HG03045 (cell line): Measurements from ENCODE around the gene TYSND1.
A peak's percentile ranks its signal among the peaks of the same experiment; 100 is the strongest.
"Not testable (repeated sequence)": the region's sequence is repeated elsewhere in the genome, so short reads cannot be mapped to it uniquely, and the experiment has no call there.

Source experiments
- ATAC-seq: cut with Tn5 transposase; IDR thresholded peaks from one replicate; pipeline ENCODE4 v1.9.1; 2021; ENCODE audit warnings: mild to moderate bottlenecking, moderate library complexity; ENCODE audit not compliant: unreplicated experiment

Gene TYSND1, protein sequence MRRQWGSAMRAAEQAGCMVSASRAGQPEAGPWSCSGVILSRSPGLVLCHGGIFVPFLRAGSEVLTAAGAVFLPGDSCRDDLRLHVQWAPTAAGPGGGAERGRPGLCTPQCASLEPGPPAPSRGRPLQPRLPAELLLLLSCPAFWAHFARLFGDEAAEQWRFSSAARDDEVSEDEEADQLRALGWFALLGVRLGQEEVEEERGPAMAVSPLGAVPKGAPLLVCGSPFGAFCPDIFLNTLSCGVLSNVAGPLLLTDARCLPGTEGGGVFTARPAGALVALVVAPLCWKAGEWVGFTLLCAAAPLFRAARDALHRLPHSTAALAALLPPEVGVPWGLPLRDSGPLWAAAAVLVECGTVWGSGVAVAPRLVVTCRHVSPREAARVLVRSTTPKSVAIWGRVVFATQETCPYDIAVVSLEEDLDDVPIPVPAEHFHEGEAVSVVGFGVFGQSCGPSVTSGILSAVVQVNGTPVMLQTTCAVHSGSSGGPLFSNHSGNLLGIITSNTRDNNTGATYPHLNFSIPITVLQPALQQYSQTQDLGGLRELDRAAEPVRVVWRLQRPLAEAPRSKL

DNA sequence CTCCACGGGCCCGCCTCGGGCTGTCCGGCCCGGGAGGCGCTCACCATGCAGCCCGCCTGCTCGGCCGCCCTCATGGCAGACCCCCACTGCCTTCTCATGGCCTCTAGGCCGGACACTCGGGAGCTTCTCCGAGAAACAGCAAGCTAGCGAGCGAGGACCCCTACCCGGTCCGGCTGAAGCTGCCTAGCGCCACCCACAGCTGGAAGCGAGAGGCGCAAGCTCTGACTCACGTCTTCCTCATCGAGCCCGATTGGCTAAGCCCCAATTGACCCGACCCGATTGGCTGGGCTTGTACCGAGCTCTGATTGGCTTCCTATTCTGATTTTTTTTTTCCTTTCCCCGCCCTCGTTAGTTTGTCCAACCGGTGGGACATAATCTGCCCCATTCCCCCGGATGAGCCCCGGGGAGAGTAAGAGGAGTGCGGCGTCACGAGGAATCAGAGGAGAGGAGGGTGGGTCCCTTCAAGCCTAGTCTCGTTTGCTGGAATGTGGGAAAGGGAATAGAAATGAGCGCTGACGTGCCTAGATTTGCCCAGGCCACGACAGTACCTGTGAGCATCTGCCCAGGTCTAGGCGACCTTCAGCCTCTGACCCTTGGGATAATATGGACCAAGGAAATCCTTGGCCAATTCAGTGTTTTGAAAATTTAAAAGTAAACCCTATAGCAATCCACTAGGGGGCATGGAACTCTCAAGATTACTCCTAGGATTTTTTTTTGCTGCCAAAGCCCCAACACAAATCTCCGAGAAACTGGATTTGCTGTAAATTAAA lies at the start of gene TYSND1:
TSS of gene TYSND1 (minus strand) at position 212 of the 770 bp plus-strand sequence. CDS start at position 98, 114 bp downstream.
- peak; percentile 94 for ATAC-seq

DNA sequence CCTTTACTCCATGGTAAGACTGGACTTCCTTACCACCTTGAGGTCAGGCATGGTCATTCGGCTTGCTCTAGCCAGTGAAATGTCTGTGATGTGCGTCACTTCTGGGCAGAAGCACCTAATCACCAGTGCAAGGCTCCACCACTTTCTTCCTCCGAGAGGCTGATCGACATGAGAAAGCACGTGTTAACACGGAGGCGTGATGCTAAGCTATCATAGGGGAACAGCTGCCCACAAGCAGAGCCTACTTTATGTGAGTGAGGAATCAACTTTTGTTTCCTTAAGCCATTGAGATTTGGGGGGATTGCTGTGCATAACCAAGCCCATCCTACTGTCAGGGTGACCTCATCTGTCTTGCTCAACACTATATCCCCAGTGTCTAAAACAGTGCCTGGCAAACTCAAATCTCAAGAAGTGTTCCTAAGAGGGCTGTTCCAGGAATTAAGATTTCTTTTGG lies 46.9 kb upstream of the TYSND1 start:
- ATAC-seq: no peak

DNA sequence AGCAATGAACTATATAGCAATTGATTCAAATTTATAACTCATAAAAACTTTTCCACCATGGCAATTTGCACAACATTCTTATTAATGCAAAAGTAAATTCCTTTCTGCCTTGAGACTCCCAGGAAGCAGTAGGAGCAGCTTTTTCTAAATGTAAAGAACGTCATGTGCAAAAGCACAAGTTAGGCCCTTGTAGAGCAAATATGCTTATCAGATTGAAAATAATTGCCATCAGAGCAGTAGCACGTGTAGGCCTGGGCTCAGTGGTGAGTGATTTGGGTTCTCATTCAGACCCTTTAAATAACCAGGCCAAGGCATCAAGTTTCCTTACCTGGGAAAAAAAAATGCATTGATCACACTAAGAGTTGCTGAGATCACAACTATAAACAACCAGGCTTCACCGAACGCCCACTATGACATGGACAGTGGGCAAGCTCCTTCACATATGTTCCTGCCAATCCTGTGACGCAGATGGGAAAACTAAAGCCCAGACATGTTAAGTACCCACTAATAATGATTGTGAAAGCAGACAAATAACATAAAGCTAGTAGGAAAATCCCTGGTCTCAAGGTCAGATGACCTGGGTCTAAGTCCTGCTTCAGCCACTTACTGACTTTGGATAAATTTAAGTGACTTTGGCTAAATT lies 45.9 kb upstream of the TYSND1 start:
- ATAC-seq: no peak

DNA sequence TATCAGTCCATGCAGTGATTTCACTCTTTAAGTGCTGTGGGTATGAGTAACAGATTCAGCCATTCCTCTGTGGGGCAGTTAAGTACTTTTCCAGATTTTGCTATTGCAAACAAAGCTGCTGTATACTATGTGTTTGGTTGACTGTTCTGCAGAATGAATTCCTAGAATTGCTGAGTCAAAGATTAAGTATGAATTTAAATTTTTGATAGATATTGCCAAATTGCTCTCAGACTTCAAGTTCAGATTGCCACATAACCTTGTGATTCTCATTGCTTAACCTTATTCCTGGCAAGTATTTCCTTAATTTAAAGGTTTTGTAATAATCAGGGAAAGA lies 45.4 kb upstream of the TYSND1 start:
- ATAC-seq: no peak

DNA sequence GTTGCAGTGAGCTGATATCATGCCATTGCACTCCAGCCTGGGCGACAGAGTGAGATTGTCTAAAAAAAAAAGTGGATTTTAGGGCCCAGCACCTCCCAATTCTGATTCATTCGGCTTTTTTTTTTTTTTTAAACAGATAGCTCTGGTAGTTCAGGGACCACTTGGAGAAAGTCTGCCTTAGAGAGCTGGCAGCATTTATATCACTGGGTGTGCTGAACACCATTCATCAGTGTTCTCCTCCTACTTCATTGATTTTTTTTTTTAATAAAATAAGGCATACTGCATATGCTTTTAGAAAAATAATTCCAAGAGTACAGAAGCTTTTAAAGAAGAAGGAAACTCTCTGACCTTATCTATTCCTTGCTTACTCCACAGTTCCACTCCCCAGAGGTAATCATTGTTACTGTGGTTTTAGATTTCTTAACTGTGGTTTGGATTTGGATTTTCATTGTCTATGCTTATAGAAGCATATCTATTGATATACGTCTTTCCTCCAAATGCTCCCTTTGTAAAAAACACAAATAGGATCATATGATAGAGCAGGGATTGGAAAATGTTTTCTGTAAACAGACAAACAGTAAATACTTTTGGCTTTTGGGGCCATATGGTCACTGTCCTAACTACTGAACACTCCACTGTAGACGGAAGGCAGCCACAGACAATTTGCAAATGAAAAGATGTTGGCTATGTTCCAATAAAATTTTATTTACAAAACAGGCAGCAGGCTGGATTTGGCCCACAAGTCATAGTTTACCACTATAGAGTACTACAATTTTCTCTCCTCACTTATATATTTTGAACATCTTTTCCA lies 44.9 kb upstream of the TYSND1 start:
- ATAC-seq: no peak

DNA sequence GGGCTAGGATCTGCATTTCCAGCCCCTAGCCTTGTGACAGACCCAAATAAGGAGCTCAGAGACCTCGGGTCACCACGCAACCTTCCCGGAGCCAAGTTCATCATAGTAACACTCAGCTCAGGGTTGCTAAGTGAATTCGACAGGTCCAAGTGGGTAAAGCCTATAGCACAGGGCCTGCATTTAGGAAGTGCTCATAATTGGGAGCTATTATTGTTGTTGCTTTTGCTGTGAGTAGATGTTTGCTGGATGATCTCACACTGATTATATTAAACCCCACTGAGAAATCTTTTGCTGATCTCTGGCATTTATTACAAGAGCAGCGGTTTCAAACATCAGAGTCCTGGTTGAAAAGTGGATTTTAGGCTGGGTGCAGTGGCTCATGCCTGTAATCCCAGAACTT lies 44.1 kb upstream of the TYSND1 start:
- no peak for ATAC-seq

DNA sequence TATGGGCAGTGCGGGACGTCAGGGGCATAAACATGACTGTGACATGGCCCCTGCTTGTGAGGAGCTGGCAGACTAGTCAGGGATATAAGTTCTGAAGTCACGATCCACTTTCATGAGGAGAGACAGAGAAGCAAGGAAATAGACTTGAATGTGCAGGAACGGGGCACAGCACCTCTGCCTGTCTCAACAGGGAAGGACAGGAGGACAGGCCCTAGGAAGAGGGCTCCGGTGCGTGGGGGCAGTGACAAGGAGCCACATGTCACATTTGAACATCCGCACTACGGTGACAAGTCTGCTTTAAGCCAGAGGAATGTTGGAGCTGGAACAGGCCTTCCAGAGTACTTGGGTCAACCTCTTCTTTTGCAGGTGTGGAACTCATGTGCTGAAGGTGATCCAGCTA lies 43.6 kb upstream of the TYSND1 start:
- no peak for ATAC-seq

DNA sequence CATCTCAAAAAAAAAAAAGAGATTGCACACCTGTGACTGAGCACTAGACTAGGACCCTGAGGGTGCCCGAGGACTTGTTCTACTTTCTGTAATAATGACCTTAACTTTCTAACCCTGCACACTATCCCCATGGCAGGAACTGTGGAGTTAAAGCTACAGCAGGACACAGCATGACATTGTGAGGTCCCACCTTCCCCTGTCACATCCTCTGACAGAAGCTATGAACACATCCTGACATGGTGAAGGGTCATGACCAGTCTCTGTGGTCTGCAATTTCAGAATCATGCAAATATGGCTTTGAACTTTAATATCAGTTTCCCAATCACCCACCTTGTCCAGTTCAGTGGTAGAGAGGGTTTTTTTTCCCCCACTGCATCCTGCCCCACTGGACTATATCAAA lies 42.3 kb upstream of the TYSND1 start:
- no peak for ATAC-seq

DNA sequence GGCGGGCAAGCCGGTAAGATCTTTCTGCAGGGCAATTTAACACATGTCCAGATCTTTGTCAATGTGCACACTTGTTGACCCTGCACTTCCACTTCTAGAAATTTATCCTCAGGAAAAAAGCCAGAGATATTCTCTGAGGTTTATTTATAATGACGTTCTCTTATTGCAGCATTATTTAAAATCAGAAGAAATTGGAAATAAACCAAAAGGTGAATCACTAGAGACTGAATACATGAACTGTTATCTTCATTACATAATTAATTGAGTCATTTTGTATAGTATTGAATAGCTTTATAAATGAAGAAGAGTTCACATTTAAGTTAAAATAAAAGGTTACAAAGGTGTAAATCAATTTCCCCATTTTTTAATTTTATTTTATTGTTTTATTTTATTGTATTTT lies 40.1 kb upstream of the TYSND1 start:
- no peak for ATAC-seq

DNA sequence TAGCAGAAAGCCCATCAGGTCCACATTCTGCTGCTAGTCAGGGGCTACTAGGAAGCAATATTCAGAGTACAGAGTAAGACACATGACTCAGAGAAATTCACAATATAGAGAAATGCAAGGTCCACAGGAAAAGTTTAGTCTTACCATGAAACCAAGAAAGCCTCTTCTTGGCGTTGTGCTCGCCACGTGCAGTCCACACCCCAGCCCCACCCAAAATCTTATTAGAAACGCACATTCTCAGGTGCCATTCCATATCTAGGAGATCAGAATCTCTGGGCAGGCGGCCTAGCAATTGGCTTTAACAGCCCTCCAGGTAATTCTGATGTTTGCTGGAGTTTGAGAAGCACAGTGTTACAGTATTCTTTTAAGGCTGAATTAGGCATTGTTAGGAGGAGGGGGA lies 39.6 kb upstream of the TYSND1 start:
- ATAC-seq: no peak

DNA sequence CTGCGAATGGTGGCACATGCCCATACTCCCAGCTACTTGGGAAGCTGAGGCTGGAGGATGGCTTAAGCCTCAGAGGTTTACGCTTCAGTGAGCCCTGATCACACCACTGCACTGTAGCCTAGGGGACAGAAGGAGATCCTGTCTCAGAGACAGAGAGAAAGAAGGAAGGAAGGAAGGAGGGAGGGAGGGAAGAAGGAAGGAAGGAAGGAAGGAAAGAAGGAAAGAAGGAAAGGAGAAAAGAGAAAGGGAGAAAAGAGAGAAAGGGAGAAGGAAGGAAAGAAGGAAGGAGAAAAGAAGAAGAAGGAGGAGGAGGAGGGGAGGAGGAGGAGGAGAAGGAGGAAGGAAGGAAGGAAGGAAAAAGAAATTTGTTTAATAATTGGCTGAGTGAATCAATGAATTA lies 36.8 kb upstream of the TYSND1 start:
- no peak for ATAC-seq

DNA sequence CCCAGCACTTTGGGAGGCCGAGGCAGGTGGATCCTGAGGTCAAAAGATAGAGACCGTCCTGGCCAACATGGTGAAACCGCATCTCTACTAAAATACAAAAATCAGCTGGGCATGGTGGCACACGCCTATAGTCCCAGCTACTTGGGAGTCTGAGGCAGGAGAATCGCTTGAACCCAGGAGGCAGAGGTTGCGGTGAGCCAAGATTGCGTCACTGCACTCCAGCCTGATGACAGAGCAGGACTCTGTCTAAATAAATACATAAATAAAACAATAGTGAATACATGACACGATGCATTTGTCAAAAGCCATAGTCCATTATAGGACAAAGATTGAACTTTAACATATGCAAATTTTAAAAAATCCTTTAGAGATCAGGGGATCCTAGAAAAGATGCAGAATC lies 32.7 kb upstream of the TYSND1 start:
- ATAC-seq: not testable (repeated sequence)

DNA sequence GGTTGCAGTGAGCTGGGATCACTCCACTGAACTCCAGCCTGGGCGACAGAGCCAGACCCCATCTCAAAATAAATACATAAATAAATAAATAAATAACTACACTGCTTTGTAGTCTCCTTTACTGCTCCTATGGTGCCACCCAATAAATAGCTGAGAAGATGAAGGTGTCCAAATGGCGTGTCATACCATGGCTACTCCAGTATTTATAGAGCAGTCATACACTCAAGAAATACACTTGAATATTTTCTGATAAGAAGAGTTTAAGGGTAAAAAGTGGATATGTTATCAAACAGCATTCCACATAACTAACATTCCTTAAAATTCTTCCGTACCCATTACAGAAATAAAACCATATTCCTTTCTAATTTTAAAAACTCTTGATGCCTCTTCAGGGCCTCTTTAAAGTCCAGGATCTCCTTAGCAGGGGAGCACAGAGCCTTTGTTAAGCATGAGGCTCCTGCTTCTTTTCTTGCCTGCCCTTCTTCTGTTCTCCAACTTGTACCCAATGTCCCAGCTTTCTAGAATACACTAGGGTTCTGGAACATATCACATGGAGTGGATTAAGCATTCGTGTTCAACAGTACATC lies 31.7 kb upstream of the TYSND1 start:
- ATAC-seq: no peak

DNA sequence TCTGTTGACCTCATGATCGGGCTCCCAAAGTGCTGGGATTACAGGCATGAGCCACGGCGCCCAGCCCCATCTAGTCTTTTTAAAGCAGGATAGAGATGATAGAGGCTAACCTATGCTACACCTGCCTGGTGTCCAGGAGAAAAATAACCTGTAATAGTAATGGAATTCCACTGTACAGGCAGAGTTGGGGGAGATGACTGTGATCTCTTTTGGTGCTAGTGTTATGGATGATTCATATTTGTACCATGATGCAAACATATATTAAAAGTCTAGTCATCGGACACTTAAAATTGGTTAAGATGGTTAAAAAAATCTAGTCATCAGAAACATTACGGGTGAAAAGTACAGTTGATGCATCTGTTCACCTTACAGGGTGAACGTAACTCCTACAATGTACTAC lies 29.9 kb upstream of the TYSND1 start:
- no peak for ATAC-seq

DNA sequence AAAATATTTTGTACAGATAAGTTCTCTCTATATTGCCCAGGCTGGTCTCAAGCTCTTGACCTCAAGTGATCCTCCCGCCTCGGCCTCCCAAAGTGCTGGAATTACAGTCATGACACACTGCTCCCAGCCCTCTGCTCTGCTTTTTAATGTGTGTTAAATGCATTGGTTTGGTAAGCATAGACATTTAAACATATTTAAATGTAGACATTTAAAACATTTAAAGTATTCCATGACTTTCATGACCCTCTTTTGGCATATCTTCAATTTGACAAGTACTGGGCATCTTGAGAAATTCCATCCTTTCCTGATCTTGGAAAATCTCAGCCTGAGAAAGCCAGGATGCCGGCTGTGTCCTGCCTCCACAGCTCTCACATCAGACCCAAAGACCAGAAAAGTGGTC lies 29.0 kb upstream of the TYSND1 start:
- no peak for ATAC-seq

DNA sequence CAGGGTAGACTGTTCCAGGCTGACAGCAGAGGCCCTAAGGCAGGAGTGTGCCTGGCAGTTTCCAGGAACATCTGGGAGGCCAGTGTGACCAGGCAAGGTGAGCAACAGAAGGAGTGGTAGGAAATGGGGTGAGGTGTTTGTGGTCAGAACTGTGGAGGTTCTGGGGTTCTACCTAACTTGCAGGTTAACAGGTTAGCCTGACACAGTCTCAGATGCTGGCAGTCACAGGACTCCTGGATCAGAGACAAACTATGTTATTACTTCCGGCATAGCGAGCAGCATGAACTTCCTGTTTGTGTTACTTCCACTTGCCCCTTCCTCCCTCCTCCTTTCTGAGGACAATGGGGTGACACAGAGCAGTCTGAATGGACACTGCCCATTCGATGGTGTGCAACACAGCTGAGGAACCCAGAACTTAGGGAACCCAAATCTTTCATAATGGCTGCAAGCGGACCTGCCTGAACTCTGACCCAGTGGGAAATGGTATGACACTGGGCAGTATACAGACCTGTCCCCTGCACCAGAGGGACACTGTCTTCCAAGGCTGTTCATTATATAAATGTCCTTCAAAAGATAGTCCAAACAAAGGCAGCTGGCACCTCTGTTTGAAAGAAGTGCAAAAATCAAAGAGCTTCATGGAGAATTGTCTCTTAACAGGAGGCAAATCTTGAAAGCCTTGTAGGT lies 27.7 kb upstream of the TYSND1 start:
- ATAC-seq: no peak

DNA sequence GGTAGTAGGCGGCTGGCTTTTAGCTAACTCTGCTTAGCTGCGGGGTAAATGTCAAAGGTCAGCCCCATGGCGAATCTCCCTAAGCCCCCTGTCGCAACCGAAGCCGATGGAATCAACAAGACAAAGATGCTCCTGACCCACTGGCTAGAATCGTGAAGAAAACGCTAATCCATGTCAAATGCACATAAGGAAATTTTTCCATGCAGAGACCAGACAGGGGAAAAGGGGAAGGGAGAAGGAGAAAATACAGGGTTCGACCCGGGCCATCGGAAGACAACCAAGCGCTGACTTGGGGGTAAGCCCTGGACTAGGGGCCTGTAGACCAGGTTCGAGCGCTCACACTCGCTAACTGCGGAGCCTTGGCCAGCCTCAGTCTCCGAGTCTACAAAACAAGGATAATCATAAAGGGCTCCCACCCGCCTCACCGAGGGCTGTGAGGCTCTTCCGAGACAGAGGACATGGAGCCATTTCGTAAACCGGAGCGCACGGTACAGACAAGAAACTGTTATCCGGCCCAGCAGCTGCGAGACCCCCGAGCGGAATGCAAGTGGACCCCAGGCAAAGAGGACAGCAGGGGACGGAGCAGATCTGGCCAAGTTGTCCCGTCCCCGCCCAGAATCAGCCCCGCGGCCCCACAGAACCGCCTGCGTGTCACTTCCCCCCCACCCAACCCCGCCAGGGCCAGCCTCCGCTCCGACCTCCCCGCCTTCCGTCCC lies 23.3 kb upstream of the TYSND1 start:
- peak; percentile 4 for ATAC-seq

DNA sequence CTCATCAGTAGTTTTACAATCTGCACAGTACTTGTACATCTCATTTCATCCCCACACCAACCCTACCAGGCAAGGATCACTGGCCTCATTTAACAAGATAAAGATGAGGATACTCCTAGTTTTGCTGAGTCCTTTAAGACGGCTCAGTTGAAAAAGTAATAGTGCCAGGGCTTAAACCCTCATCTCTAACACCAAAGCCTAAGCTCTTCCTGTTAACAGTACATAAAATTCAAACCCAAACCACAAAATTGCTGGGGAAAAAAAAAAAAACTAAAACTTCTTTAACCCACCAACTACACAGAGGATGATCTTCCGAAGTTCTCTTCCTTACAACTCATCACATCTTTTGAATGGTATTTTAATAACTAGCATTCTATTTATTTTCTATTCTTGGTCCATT lies 22.5 kb upstream of the TYSND1 start:
- no peak for ATAC-seq

DNA sequence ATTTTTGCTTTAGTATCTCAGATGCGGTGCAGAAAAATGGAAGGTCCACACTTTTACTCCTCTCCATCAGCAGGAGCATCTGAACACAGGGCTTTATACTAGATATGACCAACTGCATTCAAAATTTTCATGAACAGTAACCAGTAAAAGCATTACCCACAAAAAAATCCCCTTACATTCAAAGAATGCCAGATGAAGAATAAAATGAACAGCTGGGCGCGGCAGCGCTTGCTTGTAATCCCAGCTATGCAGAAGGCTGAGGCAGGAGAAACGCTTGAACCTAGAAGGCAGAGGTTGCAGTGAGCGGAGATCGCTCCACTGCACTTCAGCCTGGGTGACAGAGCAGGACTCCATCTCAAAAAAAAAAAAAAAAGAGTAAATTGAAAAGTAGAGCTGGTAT lies 20.7 kb upstream of the TYSND1 start:
- no peak for ATAC-seq
